Calu3 (cell line): ENCODE measurements around the gene METTL24. TPM values are rescaled to one million over a fixed set of nuclear protein-coding genes. Genes with fewer than 3 reads are reported as not detected.

Experiments
- BruUV-seq: library from RNA; stranded (reverse); fragments of 400-500 nt; replicated peaks from 2 replicates; lab custom pipeline; 2021; lab: Mats Ljungman, UMichigan
- CTCF ChIA-PET: fragments of 300-600 bp; sonication (Branson Sonifier 250); formaldehyde crosslinking; loops from one replicate; lab custom pipeline; 2022; ENCODE audit warnings: antibody characterized with exemption; lab: Charles Lee
- DNase-seq: peaks from one replicate; pipeline ENCODE4 v3.0.0; 2022
- H3K27ac Mint-ChIP-seq: one replicate; pipeline ENCODE4 v1.8.0; 2022; ENCODE audit warnings: mixed read lengths; ENCODE audit not compliant: unreplicated experiment
- H3K27me3 Mint-ChIP-seq: one replicate; pipeline ENCODE4 v1.8.0; 2022; ENCODE audit warnings: mixed read lengths; ENCODE audit not compliant: unreplicated experiment
- H3K36me3 Mint-ChIP-seq: one replicate; pipeline ENCODE4 v1.8.0; 2022; ENCODE audit warnings: mild to moderate bottlenecking, moderate library complexity, mixed read lengths; ENCODE audit not compliant: insufficient read depth, unreplicated experiment
- H3K4me1 Mint-ChIP-seq: one replicate; pipeline ENCODE4 v1.8.0; 2022; ENCODE audit warnings: mild to moderate bottlenecking, low read depth, mixed read lengths; ENCODE audit not compliant: unreplicated experiment
- H3K4me3 Mint-ChIP-seq: one replicate; pipeline ENCODE4 v1.8.0; 2022; ENCODE audit warnings: mild to moderate bottlenecking, low read depth, moderate library complexity, mixed read lengths; ENCODE audit not compliant: unreplicated experiment
- H3K9me3 Mint-ChIP-seq: one replicate; pipeline ENCODE4 v1.8.0; 2022; ENCODE audit warnings: low read depth, mixed read lengths; ENCODE audit not compliant: unreplicated experiment
- intact Hi-C: fragments of 100-400 bp; cut with micrococcal nuclease; formaldehyde crosslinking; loops from one replicate; pipeline ENCODE4 v1.10.0; 2022; ENCODE audit not compliant: unreplicated experiment
- total RNA-seq: library from RNA; stranded (reverse); gene quantifications from 2 replicates; pipeline ENCODE4 v1.2.3, GENCODE V29; 2022
- TF ChIP-seq, protein P1 (sequence below): fragments of 200-600 bp; IDR thresholded peaks from one replicate; pipeline ENCODE4 v1.8.0; 2022; ENCODE audit warnings: antibody characterized with exemption; ENCODE audit not compliant: unreplicated experiment

Gene METTL24
- total RNA-seq, 1 experiment from 2014 or later: not detected

DNA sequence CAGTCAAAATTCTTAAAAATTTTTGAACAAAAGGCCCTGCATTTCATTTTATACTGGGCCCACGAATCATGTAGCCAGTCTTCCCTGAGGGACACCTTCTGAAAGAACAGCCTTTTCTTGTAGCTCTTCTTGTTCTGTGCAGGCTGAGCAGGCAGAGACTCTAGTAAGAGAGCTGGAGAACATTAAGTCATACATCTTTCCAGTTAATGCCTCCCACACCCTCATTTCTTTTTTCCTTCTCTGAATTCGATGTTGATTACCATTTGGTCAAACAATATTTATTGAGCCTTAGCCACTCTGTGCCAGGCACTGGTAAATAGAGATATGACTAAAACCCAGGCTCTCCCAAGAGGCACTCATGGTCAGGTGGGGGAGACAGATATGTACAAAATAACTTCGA is 33.6 kb downstream of the METTL24 start:
- no peaks in the 10 kb centered on the region for H3K4me1 Mint-ChIP-seq
- no peaks in the 10 kb centered on the region for H3K9me3 Mint-ChIP-seq
- H3K27ac Mint-ChIP-seq: no peak overlapping the region
- TF ChIP-seq, protein P1, sequence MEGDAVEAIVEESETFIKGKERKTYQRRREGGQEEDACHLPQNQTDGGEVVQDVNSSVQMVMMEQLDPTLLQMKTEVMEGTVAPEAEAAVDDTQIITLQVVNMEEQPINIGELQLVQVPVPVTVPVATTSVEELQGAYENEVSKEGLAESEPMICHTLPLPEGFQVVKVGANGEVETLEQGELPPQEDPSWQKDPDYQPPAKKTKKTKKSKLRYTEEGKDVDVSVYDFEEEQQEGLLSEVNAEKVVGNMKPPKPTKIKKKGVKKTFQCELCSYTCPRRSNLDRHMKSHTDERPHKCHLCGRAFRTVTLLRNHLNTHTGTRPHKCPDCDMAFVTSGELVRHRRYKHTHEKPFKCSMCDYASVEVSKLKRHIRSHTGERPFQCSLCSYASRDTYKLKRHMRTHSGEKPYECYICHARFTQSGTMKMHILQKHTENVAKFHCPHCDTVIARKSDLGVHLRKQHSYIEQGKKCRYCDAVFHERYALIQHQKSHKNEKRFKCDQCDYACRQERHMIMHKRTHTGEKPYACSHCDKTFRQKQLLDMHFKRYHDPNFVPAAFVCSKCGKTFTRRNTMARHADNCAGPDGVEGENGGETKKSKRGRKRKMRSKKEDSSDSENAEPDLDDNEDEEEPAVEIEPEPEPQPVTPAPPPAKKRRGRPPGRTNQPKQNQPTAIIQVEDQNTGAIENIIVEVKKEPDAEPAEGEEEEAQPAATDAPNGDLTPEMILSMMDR: no peak
- no TSS peak for BruUV-seq
- no peaks in the 10 kb centered on the region for H3K27me3 Mint-ChIP-seq
- H3K36me3 Mint-ChIP-seq: no peaks in the 10 kb centered on the region
- intact Hi-C loops: no loop called here
- no peak overlapping the region for H3K4me3 Mint-ChIP-seq
- DNase-seq: no peak
- CTCF ChIA-PET: no interaction called here

- TF ChIP-seq, protein P1: no peak
- no peak overlapping the region for H3K4me3 Mint-ChIP-seq
- no peaks in the 10 kb centered on the region for H3K4me1 Mint-ChIP-seq
- no TSS peak for BruUV-seq
- intact Hi-C loops: no loop called here
- H3K27me3 Mint-ChIP-seq: no peaks in the 10 kb centered on the region
- H3K27ac Mint-ChIP-seq: no peak overlapping the region
- peaks cover 2% of the 10 kb centered on the region for H3K36me3 Mint-ChIP-seq
- DNase-seq: no peak
- H3K9me3 Mint-ChIP-seq: no peaks in the 10 kb centered on the region
- CTCF ChIA-PET: no interaction called here
Measured at GRCh38 chr6:110323258-110323657, 34.9 kb downstream of the METTL24 start.

DNA sequence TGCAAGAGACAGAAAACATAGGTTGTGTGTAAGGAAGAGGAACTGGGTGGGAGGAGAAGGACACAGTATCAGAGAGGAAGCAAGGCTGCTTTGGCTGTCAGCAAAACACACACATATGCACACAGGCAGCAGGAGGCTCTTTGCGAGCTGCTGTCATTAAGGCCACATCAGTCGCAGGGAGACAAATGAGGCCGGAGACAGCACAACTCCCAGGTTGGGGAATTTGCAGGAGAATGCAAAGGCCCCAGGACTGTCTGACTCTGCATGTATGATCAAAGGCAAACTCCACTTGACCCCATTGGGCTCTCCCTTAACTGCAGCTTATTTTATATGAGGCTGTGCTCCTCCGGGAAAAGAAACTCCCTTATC is 35.3 kb downstream of the METTL24 start:
- TF ChIP-seq, protein P1: no peak
- Mint-ChIP-seq H3K27me3 (peaks cover 4% of the 10 kb centered on the region), H3K27ac (no peak overlapping the region), H3K9me3 (no peaks in the 10 kb centered on the region), H3K36me3 (peaks cover 4% of the 10 kb centered on the region), H3K4me3 (no peak overlapping the region), H3K4me1 (no peaks in the 10 kb centered on the region)
- CTCF ChIA-PET: no interaction called here
- intact Hi-C loops: no loop called here
- BruUV-seq: no TSS peak
- DNase-seq: no peak

GRCh38 chr6:110322151-110322873 is 35.8 kb downstream of the METTL24 start:
- H3K27me3 Mint-ChIP-seq: peaks cover 9% of the 10 kb centered on the region
- no peaks in the 10 kb centered on the region for H3K9me3 Mint-ChIP-seq
- peaks cover 4% of the 10 kb centered on the region for H3K36me3 Mint-ChIP-seq
- DNase-seq: no peak
- no peaks in the 10 kb centered on the region for H3K4me1 Mint-ChIP-seq
- CTCF ChIA-PET: interaction anchor here (0.6 kb wide), 1 partner anchor 27 kb away, joined by 5 read pairs; no protein-coding TSS in a partner anchor
- intact Hi-C loops: no loop called here
- TF ChIP-seq, protein P1: no peak
- H3K27ac Mint-ChIP-seq: no peak overlapping the region
- no peak overlapping the region for H3K4me3 Mint-ChIP-seq
- BruUV-seq: no TSS peak
